K562 (cell line): ENCODE measurements around the gene NEURL1B. TPM values are rescaled to one million over a fixed set of nuclear protein-coding genes. Genes with fewer than 3 reads are reported as not detected.

Source experiments
- ATAC-seq: fragments of 200-7000 bp; cut with Tn5 transposase; 3 replicates; pipeline ENCODE4 v1.9.1; 2020; ENCODE audit warnings: moderate library complexity
- BruUV-seq: library from RNA; stranded (reverse); fragments of 400-500 nt; replicated peaks from 2 replicates; lab custom pipeline; 2021; lab: Mats Ljungman, UMichigan
- CTCF ChIA-PET: fragments of 300-600 bp; formaldehyde crosslinking; extraction: SDS; loops from one replicate; lab custom pipeline; 2021; ENCODE audit warnings: low intra/inter-chr PET ratio; lab: Yijun Ruan, JAX
- POLR2A ChIA-PET: fragments of 300-600, 350-650 bp; sonication (Branson Sonifier 250); formaldehyde crosslinking; extraction: SDS; loops from one replicate; lab custom pipeline; 2021; ENCODE audit warnings: antibody characterized with exemption, inconsistent platforms; lab: Yijun Ruan, JAX
- DNase-seq, 4 experiments: peaks; one replicate each; pipeline versions ENCODE4 v3.0.0 to v3.0.0-alpha.2; 2011 to 2018; ENCODE audit warnings: low spot score in 3 of 4, mixed read lengths in 3 of 4; ENCODE audit errors: extremely low read depth in 1 of 4
- FAIRE-seq: peaks from 2 replicates; lab custom pipeline; 2011; peaks lifted over from hg19 to GRCh38; lab: Jason Lieb, UNC
- H2AFZ ChIP-seq: 2 replicates; pipeline ENCODE4 v1.6.0; 2011; ENCODE audit warnings: low read depth, low read length, control low read depth, inconsistent platforms
- H3K27ac ChIP-seq: fragments of 200-600 bp; 3 replicates; pipeline ENCODE4 v1.8.0; 2011; ENCODE audit warnings: low read depth, mild to moderate bottlenecking, control low read depth, inconsistent platforms, low read length, moderate library complexity, mixed read lengths; ENCODE audit errors: extremely low read depth
- H3K27me3 ChIP-seq, 2 experiments: fragments of 300-600 bp in 1 of 2; 2 replicates in 1 of 2; 3 replicates in 1 of 2; pipeline versions ENCODE4 v1.6.0 to v1.8.0; 2011; ENCODE audit warnings: inconsistent platforms in 2 of 2, low read length in 2 of 2, mild to moderate bottlenecking in 1 of 2, mixed read lengths in 1 of 2, moderate library complexity in 1 of 2; ENCODE audit not compliant: control insufficient read depth in 2 of 2, insufficient read depth in 2 of 2
- H3K36me3 ChIP-seq: fragments of 300-600 bp; 3 replicates; pipeline ENCODE4 v1.8.0; 2011; ENCODE audit warnings: mild to moderate bottlenecking, low read length, inconsistent platforms; ENCODE audit not compliant: control insufficient read depth, insufficient read depth
- H3K4me1 ChIP-seq, 2 experiments: fragments of 200-600 bp in 1 of 2; replicated peaks in 1 of 2; 2 replicates in 1 of 2; 3 replicates in 1 of 2; pipeline versions ENCODE4 v1.5.1 to v1.8.0; 2011; ENCODE audit warnings: inconsistent platforms in 2 of 2, low read length in 2 of 2, mild to moderate bottlenecking in 1 of 2, mixed read lengths in 1 of 2, moderate library complexity in 1 of 2; ENCODE audit not compliant: control insufficient read depth in 2 of 2, insufficient read depth in 2 of 2
- H3K4me2 ChIP-seq: 2 replicates; pipeline ENCODE4 v1.6.1; 2011; ENCODE audit warnings: low read length, control low read depth, inconsistent platforms, mixed read lengths; ENCODE audit not compliant: insufficient read depth
- H3K4me3 ChIP-seq: fragments of 200-600 bp; sonication (generic), shearing (Covaris generic); 2 replicates; pipeline ENCODE4 v1.5.1; 2016; ENCODE audit warnings: control low read depth, inconsistent platforms
- H3K79me2 ChIP-seq: fragments of 200-600 bp; 3 replicates; pipeline ENCODE4 v1.8.0; 2011; ENCODE audit warnings: low read length, inconsistent platforms; ENCODE audit not compliant: control insufficient read depth, insufficient read depth
- H3K9ac ChIP-seq, 2 experiments: 2 replicates each; pipeline versions ENCODE4 v1.6.0 to v1.6.1; 2011; ENCODE audit warnings: low read depth in 2 of 2, low read length in 2 of 2, control low read depth in 1 of 2, inconsistent platforms in 1 of 2, mild to moderate bottlenecking in 1 of 2, mixed read lengths in 1 of 2; ENCODE audit not compliant: insufficient read depth in 1 of 2
- H3K9me1 ChIP-seq: one replicate; pipeline ENCODE4 v1.6.0; 2011; ENCODE audit warnings: inconsistent platforms, mild to moderate bottlenecking, low read length, moderate library complexity; ENCODE audit not compliant: control insufficient read depth, insufficient read depth
- H3K9me3 ChIP-seq: replicated peaks from 2 replicates; pipeline ENCODE4 v1.5.1; 2011; ENCODE audit warnings: low read depth, low read length, inconsistent platforms; ENCODE audit not compliant: control insufficient read depth, insufficient read depth
- H4K20me1 ChIP-seq: replicated peaks from 2 replicates; pipeline ENCODE4 v1.6.1; 2011; ENCODE audit warnings: low read length, inconsistent platforms, mixed read lengths; ENCODE audit not compliant: control insufficient read depth, insufficient read depth
- ESRRB ChIP-seq: fragments of 250-450 bp; sonication (Bioruptor Pico); IDR thresholded peaks from 2 replicates; pipeline ENCODE4 v1.5.0; 2020; ENCODE audit warnings: mild to moderate bottlenecking, moderate library complexity, borderline replicate concordance
- MLLT1 ChIP-seq, 2 experiments: fragments of 450-650 bp; IDR thresholded peaks; 2 replicates each; pipeline ENCODE4 v1.6.1; 2016
- PHF21A ChIP-seq: fragments of 450-650 bp; IDR thresholded peaks from 2 replicates; pipeline ENCODE4 v1.6.1; 2017; ENCODE audit warnings: low read depth, borderline replicate concordance
- U2AF2 ChIP-seq: fragments of 200-400 bp; formaldehyde crosslinking; optimal IDR thresholded peaks from 2 replicates; pipeline ENCODE3; 2017; ENCODE audit warnings: low read depth, mild to moderate bottlenecking, low read length
- ZFP36 ChIP-seq: fragments of 150-350 bp; IDR thresholded peaks from 2 replicates; pipeline ENCODE4 v1.6.1; 2018; ENCODE audit warnings: low read length, low read depth; ENCODE audit not compliant: partially characterized antibody
- ZFP91 ChIP-seq: sonication (generic); formaldehyde crosslinking; IDR thresholded peaks from 2 replicates; pipeline ENCODE4 v1.8.0; 2022; ENCODE audit warnings: mild to moderate bottlenecking, missing genetic modification reagents
- ZNF668 ChIP-seq: fragments of 250-450 bp; sonication (Bioruptor Pico); IDR thresholded peaks from 2 replicates; pipeline ENCODE4 v1.8.0; 2022; ENCODE audit warnings: mild to moderate bottlenecking, inconsistent platforms
- ZNF76 ChIP-seq: fragments of 250-450 bp; sonication (Bioruptor Pico); IDR thresholded peaks from 2 replicates; pipeline ENCODE4 v1.4.0; 2020; ENCODE audit warnings: mild to moderate bottlenecking, moderate library complexity, borderline replicate concordance
- WGBS: fragments of 100-300 bp; shearing (Covaris generic); methylation state at CpG from one replicate; pipeline ENCODE4 v1.1.6; 2016; ENCODE audit warnings: low coverage, mixed read lengths; ENCODE audit not compliant: insufficient coverage; ENCODE audit errors: missing lambda C conversion rate; 5-methylcytosine and 5-hydroxymethylcytosine counted together
- in situ Hi-C: fragments of 300-500 bp; cut with MboI; formaldehyde crosslinking; loops from 4 replicates; pipeline ENCODE4 v1.15.0; 2018; ENCODE audit warnings: inconsistent platforms, mixed read lengths
- intact Hi-C: fragments of 100-400 bp; cut with micrococcal nuclease; formaldehyde crosslinking; loops from 2 replicates; pipeline ENCODE4 v1.14.2; 2022
- polyA plus RNA-seq, 8 experiments: library from polyadenylated mRNA; depleted of rRNA in 4 of 8; stranded (reverse) in 5 of 8; unstranded in 3 of 8; fragments of >200 nt; fragmentation: Nextera tagmentation in 2 of 8; fragmentation: Illumina TruSeq in 1 of 8; extraction: Ambion mirVana in 2 of 8; extraction: Trizol in 1 of 8; gene quantifications; 2 replicates each; pipeline versions ENCODE4 v1.2.1 to v1.2.3, GENCODE V29; 2011 to 2014; ENCODE audit warnings: inconsistent platforms in 1 of 8, missing spikeins in 1 of 8
- total RNA-seq, 7 experiments: library from RNA; depleted of rRNA in 6 of 7; stranded (reverse); fragments of >200 nt in 6 of 7; fragmentation: Illumina TruSeq in 2 of 7; extraction: Trizol in 2 of 7; gene quantifications; 2 replicates each; pipeline versions ENCODE4 v1.2.1 to v1.2.3, GENCODE V29; 2011 to 2021; ENCODE audit warnings: low replicate concordance in 1 of 7
- TF ChIP-seq, protein P1 (sequence below): fragments of 250-450 bp; sonication (Bioruptor Pico); IDR thresholded peaks from 2 replicates; pipeline ENCODE4 v1.4.0; 2020; ENCODE audit warnings: mild to moderate bottlenecking, moderate library complexity

Gene NEURL1B
- total and polyA plus RNA-seq, 9 of the 15 experiments (the other 6 are each of a cell fraction or from before 2014, with no cell fraction given) = 0.04 TPM; not detected in 8

GRCh38 chr5:172646716-172647285 lies 5.7 kb downstream of the NEURL1B start (continued):
- TF ChIP-seq ZFP36 = peak; percentile 79

DNA sequence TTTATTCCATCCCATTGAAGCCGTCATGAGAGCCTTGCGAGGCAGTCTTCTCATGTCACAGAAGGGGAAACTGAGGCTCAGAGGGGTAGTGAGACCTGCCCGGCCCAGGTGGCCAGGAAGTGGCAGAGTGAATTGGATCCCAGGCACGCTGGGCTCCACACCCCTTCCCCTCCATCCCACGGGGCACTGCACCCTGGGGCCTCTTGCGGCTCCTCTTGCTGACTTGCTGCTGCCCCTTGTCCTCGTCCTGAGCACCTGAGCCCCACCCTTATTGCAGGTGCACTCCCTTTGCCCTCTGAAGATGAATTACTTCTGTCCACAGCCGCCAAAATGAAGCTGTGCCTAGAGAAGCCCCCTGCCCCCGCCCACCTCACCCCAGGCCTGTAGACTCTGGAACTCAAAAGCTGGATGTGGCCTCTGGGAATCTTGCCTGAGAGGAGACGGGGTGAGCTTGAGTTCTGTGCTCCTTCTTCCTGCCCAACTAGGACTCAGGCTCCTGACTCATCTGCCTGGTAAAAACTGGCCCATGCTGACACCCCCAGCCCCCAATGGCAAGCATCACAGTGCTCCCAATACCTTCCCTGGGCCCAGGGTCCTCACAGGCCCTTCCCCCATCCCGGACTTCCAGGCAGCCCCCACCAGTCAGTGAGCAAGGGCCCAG lies 6.4 kb downstream of the NEURL1B start:
- H3K4me3 ChIP-seq = no peak overlapping the region
- FAIRE-seq = no peak

More for the DNA sequence above, 6.4 kb downstream of the NEURL1B start:
- POLR2A ChIA-PET = interaction anchor here (0.5 to 0.9 kb wide), 3 partner anchors 9 to 1260 kb away, joined by 3 to 4 read pairs (median 3); no protein-coding TSS in a partner anchor
- Histone ChIP-seq H3K9me3 (no peaks in the 10 kb centered on the region), H3K9me1 (no peaks in the 10 kb centered on the region), H3K27ac (no peak overlapping the region), H3K36me3 (no peaks in the 10 kb centered on the region), H3K4me1 (no peaks in the 10 kb centered on the region), H2AFZ (no peak overlapping the region), H3K9ac (no peak overlapping the region), H3K79me2 (no peaks in the 10 kb centered on the region), H4K20me1 (no peaks in the 10 kb centered on the region), H3K27me3 (peaks cover 35 to 82% of the 10 kb centered on the region in 2 experiments), H3K4me2 (no peak overlapping the region)
- no peak for ATAC-seq
- BruUV-seq = no TSS peak
- CTCF ChIA-PET = interaction anchor here (0.6 kb wide), 1 partner anchor 1680 kb away, joined by 5 read pairs; no protein-coding TSS in a partner anchor
- WGBS = 3% methylated on average over 9 of the region's 11 CpGs
- no peak for DNase-seq
- in situ Hi-C loops = no loop called here
- TF ChIP-seq ZNF668 (CRISPR knock-in tag) = no peak
- TF ChIP-seq ESRRB = no peak
- TF ChIP-seq U2AF2 = no peak
- TF ChIP-seq ZFP91 (CRISPR knock-in tag) = no peak
- no peak for TF ChIP-seq ZNF76 (CRISPR knock-in tag)
- TF ChIP-seq PHF21A = no peak
- TF ChIP-seq, protein P1, sequence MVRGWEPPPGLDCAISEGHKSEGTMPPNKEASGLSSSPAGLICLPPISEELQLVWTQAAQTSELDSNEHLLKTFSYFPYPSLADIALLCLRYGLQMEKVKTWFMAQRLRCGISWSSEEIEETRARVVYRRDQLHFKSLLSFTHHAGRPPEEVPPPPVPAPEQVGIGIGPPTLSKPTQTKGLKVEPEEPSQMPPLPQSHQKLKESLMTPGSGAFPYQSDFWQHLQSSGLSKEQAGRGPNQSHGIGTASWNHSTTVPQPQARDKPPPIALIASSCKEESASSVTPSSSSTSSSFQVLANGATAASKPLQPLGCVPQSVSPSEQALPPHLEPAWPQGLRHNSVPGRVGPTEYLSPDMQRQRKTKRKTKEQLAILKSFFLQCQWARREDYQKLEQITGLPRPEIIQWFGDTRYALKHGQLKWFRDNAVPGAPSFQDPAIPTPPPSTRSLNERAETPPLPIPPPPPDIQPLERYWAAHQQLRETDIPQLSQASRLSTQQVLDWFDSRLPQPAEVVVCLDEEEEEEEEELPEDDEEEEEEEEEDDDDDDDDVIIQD = no peak
- TF ChIP-seq MLLT1 (IDR thresholded peaks at IDR 0.05) = no peak
- intact Hi-C loops = loop anchor here (10.0 kb wide), 1 partner anchor 47 kb away; no protein-coding TSS in a partner anchor
